Superior temporal gyrus (tissue), 1 donor: Measurements from ENCODE around the gene BMF.

Experiments
- DNase-seq: peaks from one replicate; pipeline ENCODE4 v3.0.0-alpha.2; 2016; ENCODE audit errors: extremely low spot score

The BMF gene

DNA sequence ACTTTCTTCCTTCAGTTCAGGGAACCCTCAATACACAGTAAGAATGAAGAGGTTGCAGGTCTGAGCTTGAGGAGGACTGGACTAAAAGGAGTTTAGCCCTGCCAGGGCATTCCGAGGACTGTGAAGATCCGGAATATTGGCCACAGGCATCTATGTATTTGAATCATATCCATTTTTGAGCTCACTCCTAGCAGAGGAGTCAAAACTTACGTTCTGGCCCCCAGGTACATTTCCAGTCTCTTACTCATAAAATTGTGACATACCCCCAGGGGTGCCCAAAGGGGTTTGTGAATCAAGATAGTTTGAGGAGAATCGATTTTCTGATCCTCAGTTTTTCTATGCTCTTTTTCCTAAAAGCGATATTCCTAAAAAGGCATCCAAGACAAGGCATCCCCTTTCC is 42.1 kb downstream of the BMF start:
- DNase-seq = no peak

GRCh38 chr15:40065166-40065565 is 43.5 kb downstream of the BMF start:
- DNase-seq = no peak

- no peak for DNase-seq
Measured at GRCh38 chr15:40064231-40064894, 44.3 kb downstream of the BMF start.

GRCh38 chr15:40063563-40064011 is 45.1 kb downstream of the BMF start:
- DNase-seq = no peak

DNA sequence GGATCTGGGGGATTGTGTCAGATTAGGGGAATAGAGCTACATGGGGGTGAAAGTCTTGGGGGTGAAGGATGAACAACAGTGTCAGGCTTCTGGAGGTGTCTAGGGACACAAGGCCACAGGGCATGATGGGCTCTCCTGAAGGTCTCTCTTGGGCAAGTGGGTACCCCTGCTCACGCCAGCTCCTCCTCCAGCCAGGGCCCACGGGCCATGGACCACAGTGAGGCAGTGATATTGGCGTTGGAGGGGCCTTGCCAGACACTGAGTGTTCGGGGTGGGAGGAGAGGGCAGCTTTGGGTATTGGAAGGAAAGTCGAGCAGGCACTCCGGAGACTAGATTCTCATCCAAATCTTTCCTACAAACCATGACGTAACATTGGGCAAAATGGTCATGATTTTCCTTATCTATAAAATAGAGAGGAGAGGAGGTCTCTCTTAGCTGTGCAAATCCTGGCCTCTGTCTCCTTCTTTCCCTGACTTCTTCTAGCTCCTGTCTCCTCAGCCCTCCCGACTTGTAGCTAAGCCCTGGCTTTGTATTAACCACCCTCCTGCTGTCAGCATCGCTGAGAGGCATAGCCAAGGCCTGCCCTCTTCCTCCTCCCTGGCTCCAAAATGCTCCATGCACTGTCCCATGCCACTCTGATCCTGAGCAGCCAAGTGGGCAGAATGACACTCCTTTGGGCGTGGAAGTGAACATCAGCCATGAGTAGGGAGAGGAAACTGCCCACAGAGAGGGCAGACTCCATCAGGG is 45.7 kb downstream of the BMF start:
- no peak for DNase-seq

DNA sequence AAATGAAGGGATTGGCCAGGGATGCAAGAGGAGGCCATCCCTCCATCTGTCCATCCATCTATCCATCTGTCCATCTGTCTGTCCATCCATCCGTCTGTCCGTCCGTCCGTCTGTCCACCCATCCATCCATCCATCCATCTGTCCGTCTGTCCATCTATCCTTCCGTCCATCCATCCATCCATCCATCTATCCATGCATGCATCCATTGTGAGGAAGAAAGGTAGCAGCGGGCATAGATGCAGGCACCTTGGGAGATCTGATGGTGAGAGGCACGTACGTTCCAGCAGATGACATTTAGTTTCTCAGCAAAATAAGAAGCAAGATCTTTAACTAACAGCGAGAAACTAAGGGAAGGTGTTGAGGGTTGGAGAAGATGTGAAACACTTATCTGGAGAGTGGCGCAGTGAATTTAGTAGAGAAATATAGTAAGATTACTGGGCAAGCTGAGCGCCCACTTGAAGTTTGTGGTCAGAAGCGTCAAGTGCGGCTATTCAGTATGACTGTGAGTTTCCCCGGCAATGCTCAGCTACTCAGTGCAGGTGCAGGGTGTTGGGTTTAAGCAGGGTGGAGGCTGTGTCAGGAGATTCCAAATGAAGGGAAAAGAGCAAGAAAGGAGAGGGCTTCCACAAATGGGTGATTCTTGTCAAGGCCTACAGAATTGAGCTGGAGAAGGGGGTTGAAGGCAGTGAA is 47.3 kb downstream of the BMF start:
- DNase-seq = no peak

DNA sequence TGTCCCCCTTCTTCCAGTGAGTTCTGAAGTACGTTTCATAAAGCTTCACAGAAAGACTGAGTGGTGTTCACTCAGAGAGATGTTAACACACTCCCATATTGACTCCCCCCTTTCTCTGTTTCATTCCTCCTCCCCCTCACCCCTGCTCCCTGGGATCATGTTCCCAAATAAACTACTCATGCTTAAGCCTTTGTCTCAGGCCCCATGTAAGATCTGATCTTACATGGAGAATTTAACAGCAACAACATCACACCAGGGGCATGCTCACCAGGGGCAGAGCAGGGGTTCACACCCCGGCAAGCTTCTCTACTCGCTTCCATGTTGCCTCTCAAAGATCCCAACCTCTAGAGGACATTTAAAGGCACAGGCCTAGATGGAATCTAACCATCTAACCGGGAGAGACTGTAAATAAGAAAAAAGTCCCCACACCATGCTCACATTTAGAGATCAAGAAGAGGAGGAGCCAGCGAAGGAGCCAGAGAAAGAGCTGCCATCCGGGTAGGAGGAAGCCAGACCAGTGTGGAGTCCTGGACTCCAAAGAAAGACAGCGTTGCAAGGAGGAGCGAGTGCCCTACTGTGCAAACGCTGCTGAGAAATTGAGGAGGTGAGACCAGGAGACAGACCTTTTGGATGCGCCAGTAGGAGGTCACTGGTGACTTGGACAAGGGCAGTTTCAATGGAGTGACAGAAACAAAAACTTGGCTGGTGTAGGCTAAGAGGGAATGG is 48.3 kb downstream of the BMF start:
- no peak for DNase-seq

- no peak for DNase-seq
Measured at GRCh38 chr15:40059821-40060220, 48.9 kb downstream of the BMF start.

DNA sequence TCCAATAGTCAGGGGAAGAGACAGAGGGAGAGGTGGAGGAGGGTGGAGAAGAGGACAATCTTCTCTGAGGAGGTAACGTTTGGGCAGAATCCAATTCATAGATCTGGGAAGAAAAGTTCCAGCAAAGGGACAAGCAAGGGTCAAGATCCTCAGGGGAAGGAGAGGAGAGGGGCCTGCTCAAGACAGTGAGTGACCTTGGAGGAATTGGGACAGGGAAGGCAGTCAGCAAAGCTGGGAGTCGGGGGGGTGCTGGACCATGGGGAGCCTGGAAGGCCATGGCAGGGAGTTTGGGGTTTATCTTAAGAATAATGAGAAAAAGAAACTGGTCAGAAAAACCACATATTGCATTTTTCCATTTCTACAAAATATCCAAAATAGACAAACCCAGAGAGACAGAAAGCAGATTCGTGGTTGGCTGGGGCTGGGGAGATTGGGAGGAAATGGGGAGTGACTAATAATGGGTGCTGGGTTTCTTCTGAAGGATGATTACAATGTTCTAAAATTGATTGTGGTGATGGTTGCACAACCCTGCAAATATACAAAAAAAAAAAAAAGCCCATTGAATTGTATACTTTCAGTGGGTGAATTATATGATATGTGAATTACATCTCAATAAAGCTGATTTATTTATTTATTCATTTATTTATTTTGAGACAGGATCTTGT is 50.1 kb downstream of the BMF start:
- no peak for DNase-seq

DNA sequence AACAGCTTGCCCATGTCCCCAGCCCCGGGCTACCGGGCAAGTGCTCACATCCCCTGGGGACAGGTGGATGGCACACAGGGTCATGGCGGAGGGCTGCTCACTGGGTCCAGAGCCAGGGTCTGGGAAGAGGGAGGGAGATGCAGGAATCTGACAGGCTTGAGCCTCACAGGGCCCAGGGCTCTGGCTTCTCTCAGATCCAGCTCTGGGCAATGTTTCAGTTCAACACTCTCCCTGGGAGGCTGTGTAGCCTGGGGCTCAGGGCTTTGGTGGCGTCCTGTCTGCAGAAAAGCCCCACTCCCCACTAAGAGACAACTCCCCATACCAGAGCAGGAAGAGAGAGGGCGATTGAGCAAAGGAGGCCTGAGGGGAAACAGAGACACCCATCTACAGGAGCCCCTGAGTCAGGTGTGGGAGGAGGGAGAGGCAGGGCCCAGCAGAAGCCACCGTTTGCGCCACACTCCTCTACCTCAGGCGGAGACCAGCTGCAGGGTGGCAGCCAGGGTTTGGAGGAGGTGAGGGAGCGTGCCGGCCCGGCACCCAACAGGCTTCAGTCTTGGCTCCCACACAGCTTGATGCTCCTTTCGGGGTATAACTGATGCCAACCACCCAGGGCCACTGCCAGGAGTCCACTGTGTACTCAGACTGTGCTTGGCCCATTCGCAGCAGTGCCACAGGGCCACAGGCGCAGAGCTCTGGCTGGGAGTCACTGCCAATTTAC is 52.9 kb downstream of the BMF start:
- no peak for DNase-seq

- DNase-seq = no peak
Measured at GRCh38 chr15:40054855-40055575, 53.7 kb downstream of the BMF start.

GRCh38 chr15:40054605-40054854 is 54.1 kb downstream of the BMF start:
- no peak for DNase-seq

DNA sequence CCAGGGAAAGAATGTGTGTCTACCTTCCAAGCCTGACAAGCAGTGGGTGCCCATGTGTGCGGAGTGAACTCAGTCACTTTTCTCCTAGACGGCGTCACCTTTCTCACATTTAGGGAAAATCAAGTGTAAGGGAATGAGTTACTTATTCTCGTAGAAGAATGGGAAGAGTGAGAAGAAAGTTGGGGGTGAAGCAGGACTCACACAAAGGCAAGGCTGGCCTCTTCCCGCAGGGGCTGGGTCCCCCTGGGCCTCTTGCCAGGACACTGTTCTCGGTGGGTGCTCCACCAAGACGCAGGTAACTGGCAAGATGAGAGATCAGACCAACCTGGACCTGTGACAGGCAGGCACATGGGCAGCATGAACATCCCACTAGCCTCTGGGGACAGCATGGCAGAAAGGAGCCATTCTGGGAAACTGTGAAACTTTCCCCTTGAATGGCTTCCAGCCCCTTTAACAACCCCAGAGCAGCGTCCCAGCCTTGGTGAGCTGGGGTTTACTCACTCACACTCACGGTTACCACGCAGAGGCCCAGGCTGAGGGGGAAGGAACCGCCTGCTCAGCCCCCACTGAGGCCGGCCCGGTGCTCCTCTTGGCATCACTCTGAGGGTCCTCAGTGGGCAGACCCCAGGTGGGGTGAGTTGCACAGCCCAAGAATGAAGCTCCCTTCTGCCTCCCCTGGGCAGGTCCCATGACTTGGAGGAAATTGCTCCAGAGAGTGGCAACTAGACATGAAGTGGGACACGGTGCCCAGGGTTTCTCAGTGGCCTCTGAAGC is 54.7 kb downstream of the BMF start:
- DNase-seq = no peak

DNA sequence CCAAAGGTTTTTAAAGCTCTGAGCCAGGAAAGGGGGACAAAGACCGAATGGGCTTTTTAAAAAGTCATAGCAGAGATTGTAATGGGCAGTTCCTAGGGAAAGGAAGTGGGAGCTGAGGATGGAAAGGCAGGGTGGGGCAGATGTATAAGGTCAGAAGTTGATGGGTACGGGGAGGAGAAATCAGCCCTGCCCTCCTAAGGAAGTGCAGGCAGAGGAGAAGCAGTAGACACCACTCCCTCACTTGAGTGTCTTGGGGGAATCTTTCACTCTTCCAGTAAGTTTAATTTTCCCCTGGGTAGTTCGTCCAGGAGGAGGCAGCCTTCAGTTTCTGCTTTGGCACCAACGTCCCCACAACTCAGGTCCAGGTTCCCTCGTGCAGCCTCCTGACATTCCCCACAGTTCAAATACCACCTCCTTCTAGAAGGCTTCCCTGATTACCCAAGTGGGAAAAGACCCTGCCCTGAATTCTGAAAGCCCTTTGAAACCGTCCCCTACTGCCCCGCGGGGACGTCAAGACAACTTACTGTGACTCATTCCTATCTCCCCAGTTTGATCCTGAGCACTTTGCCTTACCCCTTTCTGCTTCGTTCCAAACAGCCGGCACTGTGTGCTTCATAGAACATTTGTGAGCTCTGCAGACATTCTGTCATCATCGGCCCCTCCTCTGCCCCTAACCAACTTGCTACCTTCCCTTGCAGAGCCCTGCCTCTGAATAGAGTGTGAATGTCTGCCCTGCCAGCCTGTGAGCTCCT is 55.4 kb downstream of the BMF start:
- no peak for DNase-seq

DNA sequence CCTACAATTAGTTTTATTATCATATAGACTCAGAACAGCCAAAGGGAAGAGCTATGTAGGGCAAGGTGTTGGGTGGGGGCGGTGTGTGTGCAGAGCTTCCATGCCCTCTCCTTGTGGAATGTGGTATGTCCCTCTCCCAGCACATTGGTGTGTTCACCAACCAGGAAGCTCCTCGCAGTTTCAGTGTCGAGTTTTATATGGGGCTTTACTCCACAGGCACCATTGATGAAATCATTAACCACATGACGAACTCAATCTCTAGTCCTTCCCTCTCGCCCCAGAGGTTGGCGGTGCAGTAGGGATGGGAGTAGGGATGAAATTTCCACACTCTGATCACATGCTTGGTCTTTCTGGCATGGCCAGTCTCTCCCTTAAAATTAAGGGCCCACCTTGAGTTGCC is 56.1 kb downstream of the BMF start:
- no peak for DNase-seq

DNA sequence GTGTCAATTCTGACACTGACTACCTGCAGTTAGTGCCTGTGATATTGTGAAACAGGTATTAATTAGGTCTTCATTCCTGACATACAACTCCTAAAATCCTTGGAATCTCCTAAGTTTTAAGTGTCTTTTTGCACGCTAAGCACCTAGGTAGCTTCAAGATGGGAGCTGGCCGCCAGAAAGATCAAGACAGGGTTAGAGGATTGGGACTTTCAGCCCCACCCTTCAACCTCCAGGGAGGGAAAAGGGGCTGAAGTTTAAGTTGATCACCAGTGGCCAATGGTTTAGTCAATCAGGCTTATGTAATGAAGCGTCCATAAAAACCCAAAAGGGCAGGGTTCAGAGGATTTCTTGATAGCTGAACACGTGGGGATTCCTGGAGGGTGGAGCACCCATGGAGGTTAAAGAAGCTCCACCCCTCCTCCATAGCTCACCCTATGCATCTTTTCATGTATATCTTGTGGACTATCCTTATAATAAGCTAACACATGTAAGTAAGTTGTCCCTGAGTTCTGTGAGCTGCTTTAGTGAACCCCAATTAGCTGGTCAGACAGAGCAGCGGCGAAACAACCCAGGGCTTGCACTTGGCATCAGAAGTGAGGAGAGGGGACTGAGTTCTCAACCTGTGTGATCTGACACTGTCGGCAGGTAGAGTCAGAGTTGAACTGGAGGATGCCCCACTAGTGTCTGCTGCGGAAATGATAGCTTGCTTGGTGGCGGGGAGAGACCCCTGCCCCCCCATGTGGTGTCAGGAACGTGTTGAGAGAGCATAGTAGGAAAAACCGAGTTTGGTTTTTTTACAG is 56.9 kb downstream of the BMF start:
- no peak for DNase-seq

DNA sequence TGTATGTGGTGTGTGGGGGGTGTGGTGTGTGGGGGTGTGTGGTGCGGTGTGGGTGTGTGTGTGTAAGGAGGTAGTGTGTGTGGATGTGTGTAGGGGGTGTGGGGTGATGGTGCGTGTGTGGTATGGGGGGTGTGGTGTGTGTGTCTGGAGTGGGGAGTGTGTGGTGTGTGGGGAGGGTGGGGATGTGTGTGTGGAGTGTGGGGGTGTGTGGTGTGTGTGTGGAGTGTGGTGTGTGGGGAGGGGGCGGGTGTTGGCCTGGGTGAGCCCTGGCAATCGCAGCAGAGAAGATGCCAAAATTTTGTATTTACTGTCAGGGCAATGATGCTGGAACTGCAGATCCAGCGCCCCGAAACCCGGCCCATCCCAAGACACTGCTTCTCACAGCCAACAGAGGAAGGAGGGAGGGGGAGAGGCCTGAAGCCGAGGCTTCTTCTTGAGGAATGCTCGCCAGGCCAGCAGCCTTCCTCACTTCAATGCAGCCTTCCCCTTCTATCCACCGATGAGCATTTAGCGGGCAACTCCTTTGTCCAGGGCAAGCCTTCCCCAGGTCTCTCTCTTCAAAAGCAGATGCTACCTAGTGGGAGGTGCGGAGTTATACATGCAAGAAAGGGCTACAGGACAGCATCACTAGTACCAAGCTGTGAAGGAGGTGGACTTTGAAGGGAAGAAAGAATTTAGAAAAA is 57.8 kb downstream of the BMF start:
- DNase-seq = no peak
